Measurements from ENCODE around the gene SLC24A1. TPM values are rescaled to one million over a fixed set of nuclear protein-coding genes. Genes with fewer than 3 reads are reported as not detected.

SLC24A1 gene
- total RNA-seq, 1 experiment from 2014 or later, result 4.9 TPM

DNA sequence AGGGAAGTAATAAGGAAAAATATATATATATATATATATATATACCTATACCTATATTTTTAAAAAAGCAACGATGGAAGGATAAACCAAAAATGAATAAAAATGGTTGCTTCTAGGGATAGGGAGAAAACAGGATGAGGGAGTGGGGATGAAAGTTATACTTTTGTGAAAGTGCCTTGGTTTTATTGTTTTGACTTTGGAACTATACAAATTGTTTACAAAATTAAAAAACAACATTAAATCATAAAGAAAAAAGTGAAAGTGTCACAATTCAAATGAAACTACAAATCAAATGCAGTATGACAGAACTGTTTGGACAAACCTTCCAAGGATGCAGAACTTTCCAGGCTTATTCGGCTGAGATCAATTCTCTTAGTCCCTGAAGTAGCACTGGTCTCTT lies 54.4 kb downstream of the SLC24A1 start:
- BruUV-seq (replicated peaks), result no TSS peak
- CTCF ChIA-PET, result no interaction called here

DNA sequence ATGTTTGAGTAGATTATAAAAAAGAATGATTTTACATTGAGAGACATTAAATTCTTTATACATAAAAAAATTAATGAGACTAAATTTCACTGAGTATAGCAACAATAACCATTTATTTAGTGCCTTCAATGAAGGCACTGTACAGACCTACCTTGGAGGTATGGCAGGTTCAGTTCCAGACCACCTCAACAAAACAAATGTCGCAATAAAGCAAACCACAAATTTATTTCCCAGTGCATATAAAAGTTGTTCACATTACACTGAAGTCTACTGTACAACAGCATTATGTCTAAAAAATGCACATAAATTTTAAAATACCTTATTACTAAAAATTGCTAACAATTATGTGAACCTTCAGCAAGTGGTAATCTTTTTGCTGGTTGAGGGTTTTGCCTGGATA lies 58.8 kb downstream of the SLC24A1 start:
- ChIA-PET POLR2A (ENCODE audit: low non-redundant PET) (no interaction called here), CTCF (no interaction called here)
- BruUV-seq (replicated peaks), result no TSS peak

More for the DNA sequence above, 54.4 kb downstream of the SLC24A1 start:
- DNase-seq (ENCODE audit: low spot score), result no peak
- Histone ChIP-seq H3K36me3 (ENCODE audit: insufficient read depth, low read length, poor library complexity, severe bottlenecking) (no peaks in the 10 kb centered on the region), H3K27me3 (replicated peaks; ENCODE audit: insufficient read depth, low read depth, low read length, poor library complexity) (no peaks in the 10 kb centered on the region), H3K27ac (ENCODE audit: low read depth, low read length, poor library complexity, severe bottlenecking) (no peak overlapping the region), H3K4me3 (ENCODE audit: low read depth, low read length, poor library complexity, severe bottlenecking) (no peak overlapping the region), H3K9me3 (ENCODE audit: low read depth, low read length, poor library complexity, severe bottlenecking) (no peaks in the 10 kb centered on the region), H3K4me1 (ENCODE audit: insufficient read depth, low read length, poor library complexity, severe bottlenecking) (no peaks in the 10 kb centered on the region)
- TF ChIP-seq, protein P1, sequence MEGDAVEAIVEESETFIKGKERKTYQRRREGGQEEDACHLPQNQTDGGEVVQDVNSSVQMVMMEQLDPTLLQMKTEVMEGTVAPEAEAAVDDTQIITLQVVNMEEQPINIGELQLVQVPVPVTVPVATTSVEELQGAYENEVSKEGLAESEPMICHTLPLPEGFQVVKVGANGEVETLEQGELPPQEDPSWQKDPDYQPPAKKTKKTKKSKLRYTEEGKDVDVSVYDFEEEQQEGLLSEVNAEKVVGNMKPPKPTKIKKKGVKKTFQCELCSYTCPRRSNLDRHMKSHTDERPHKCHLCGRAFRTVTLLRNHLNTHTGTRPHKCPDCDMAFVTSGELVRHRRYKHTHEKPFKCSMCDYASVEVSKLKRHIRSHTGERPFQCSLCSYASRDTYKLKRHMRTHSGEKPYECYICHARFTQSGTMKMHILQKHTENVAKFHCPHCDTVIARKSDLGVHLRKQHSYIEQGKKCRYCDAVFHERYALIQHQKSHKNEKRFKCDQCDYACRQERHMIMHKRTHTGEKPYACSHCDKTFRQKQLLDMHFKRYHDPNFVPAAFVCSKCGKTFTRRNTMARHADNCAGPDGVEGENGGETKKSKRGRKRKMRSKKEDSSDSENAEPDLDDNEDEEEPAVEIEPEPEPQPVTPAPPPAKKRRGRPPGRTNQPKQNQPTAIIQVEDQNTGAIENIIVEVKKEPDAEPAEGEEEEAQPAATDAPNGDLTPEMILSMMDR (conservative IDR thresholded peaks at IDR 0.05; ENCODE audit: low read depth, low read length), result no peak
- TF ChIP-seq EZH2 (IDR thresholded peaks at IDR 0.05; ENCODE audit: borderline replicate concordance, low read depth, low read length, poor library complexity, severe bottlenecking), result no peak
- intact Hi-C loops (cut with micrococcal nuclease; ENCODE audit: unreplicated experiment), result no loop called here
- POLR2A ChIA-PET (ENCODE audit: low non-redundant PET), result no interaction called here

DNA sequence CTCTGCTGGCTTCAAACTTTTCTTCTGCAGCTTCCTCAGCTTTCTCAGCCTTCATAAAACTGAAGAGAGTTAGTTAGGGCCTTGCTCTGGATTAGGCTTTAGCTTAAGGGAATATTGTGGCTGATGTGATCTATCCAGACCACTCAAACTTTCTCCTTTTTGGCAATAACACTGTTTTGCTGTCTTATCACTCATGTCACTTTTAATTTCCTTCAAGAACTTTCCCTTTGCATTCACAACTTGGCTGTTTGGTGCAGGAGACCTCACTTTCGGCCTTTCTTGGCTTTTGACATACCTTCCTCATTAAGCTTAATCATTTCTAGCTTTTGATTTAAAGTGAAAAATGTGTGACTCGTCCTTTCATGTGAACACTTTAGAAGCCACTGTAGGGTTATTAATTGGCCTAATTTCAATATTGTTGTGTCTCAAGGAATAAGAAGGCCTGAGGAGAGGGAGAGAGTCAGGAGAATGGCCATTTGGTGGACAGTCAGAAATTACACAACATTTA lies 60.7 kb downstream of the SLC24A1 start:
- Histone ChIP-seq H3K27me3 (replicated peaks; ENCODE audit: insufficient read depth, low read depth, low read length, poor library complexity) (no peaks in the 10 kb centered on the region), H3K27ac (ENCODE audit: low read depth, low read length, poor library complexity, severe bottlenecking) (no peak overlapping the region), H3K4me3 (ENCODE audit: low read depth, low read length, poor library complexity, severe bottlenecking) (no peak overlapping the region), H3K9me3 (ENCODE audit: low read depth, low read length, poor library complexity, severe bottlenecking) (no peaks in the 10 kb centered on the region), H3K36me3 (ENCODE audit: insufficient read depth, low read length, poor library complexity, severe bottlenecking) (no peaks in the 10 kb centered on the region), H3K4me1 (ENCODE audit: insufficient read depth, low read length, poor library complexity, severe bottlenecking) (no peaks in the 10 kb centered on the region)
- no TSS peak for BruUV-seq (replicated peaks)
- POLR2A ChIA-PET (ENCODE audit: low non-redundant PET), result no interaction called here
- TF ChIP-seq EZH2 (IDR thresholded peaks at IDR 0.05; ENCODE audit: borderline replicate concordance, low read depth, low read length, poor library complexity, severe bottlenecking), result no peak
- TF ChIP-seq, protein P1 (conservative IDR thresholded peaks at IDR 0.05; ENCODE audit: low read depth, low read length), result no peak
- CTCF ChIA-PET, result no interaction called here
- intact Hi-C loops (cut with micrococcal nuclease; ENCODE audit: unreplicated experiment), result no loop called here
- DNase-seq (ENCODE audit: low spot score), result no peak

More for the DNA sequence above, 58.8 kb downstream of the SLC24A1 start:
- H3K27ac ChIP-seq (ENCODE audit: low read depth, low read length, poor library complexity, severe bottlenecking), result no peak overlapping the region
- no peaks in the 10 kb centered on the region for H3K36me3 ChIP-seq (ENCODE audit: insufficient read depth, low read length, poor library complexity, severe bottlenecking)
- H3K4me1 ChIP-seq (ENCODE audit: insufficient read depth, low read length, poor library complexity, severe bottlenecking), result no peaks in the 10 kb centered on the region
- intact Hi-C loops (cut with micrococcal nuclease; ENCODE audit: unreplicated experiment), result no loop called here
- no peak for DNase-seq (ENCODE audit: low spot score)
- no peak overlapping the region for H3K4me3 ChIP-seq (ENCODE audit: low read depth, low read length, poor library complexity, severe bottlenecking)
- H3K27me3 ChIP-seq (replicated peaks; ENCODE audit: insufficient read depth, low read depth, low read length, poor library complexity), result no peaks in the 10 kb centered on the region
- no peaks in the 10 kb centered on the region for H3K9me3 ChIP-seq (ENCODE audit: low read depth, low read length, poor library complexity, severe bottlenecking)
- TF ChIP-seq, protein P1 (conservative IDR thresholded peaks at IDR 0.05; ENCODE audit: low read depth, low read length), result no peak
- TF ChIP-seq EZH2 (IDR thresholded peaks at IDR 0.05; ENCODE audit: borderline replicate concordance, low read depth, low read length, poor library complexity, severe bottlenecking), result no peak

Data from A673 (cell line).